ENCODE measurements around the gene PPP1R14C. TPM values are rescaled to one million over a fixed set of nuclear protein-coding genes. Genes with fewer than 3 reads are reported as not detected.

The PPP1R14C gene
- total and polyA plus RNA-seq, 2 experiments from 2014 or later, result 1.1 to 1.4 TPM

DNA sequence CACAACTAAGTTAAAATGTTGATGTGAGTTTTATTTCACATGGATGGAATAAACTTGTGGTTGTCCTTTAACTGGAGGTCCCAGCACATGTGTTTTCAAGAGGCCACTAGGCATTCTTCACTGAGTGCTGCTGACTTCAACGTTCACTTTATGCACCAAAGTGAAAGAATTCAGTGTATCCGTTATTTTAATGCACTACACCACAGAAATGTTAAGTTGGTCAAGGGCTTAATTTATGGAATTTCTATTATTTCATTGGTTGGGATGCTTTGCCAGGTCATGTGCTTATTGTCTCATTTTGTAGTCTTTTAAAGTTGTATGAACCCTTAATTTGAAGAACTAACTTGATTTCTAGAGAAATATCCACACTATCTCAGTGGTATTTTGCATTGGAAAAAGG lies 106.4 kb downstream of the PPP1R14C start:
- Mint-ChIP-seq H3K27me3 (ENCODE audit: insufficient read depth, low read depth, poor library complexity) (no peaks in the 10 kb centered on the region), H3K4me1 (peaks cover 11% of the 10 kb centered on the region; the same call in 2 of the 3 replicates), H3K9me3 (peaks cover 15% of the 10 kb centered on the region; the same call in 2 of the 3 replicates), H3K36me3 (ENCODE audit: low read depth) (peaks cover 7% of the 10 kb centered on the region; the same call in 1 of the 3 replicates), H3K27ac (no peak overlapping the region), H3K4me3 (no peak overlapping the region)
- Histone ChIP-seq H3K4me1 (ENCODE audit: insufficient read depth) (no peaks in the 10 kb centered on the region), H3K4me2 (no peak overlapping the region), H3K9me2 (ENCODE audit: insufficient read depth) (peaks cover 17% of the 10 kb centered on the region; the same call in 1 of the 2 replicates), H3K79me2 (replicated peaks; ENCODE audit: insufficient read depth) (no peaks in the 10 kb centered on the region), H3K27ac (ENCODE audit: low read depth) (no peak overlapping the region), H3K36me3 (ENCODE audit: insufficient read depth) (no peaks in the 10 kb centered on the region), H2AFZ (no peak overlapping the region), H3K4me3 (no peak overlapping the region), H3K27me3 (ENCODE audit: insufficient read depth) (no peaks in the 10 kb centered on the region), H4K20me1 (replicated peaks; ENCODE audit: insufficient read depth) (no peaks in the 10 kb centered on the region), H3F3A (replicated peaks; ENCODE audit: low read depth) (no peaks in the 10 kb centered on the region)
- TF ChIP-seq JUNB (IDR thresholded peaks at IDR 0.05; ENCODE audit: unreplicated experiment), result no peak
- no peak for TF ChIP-seq CREB1 (CRISPR knock-in tag; IDR thresholded peaks at IDR 0.05; ENCODE audit: low read depth)
- no peak for TF ChIP-seq CTCF (conservative IDR thresholded peaks at IDR 0.05; ENCODE audit: low read depth in 2 of 2)
- TF ChIP-seq EZH2phosphoT487 (IDR thresholded peaks at IDR 0.05; ENCODE audit: unreplicated experiment), result no peak
- no peak for TF ChIP-seq ZNF462 (CRISPR knock-in tag; IDR thresholded peaks at IDR 0.05)
- TF ChIP-seq, protein P1, sequence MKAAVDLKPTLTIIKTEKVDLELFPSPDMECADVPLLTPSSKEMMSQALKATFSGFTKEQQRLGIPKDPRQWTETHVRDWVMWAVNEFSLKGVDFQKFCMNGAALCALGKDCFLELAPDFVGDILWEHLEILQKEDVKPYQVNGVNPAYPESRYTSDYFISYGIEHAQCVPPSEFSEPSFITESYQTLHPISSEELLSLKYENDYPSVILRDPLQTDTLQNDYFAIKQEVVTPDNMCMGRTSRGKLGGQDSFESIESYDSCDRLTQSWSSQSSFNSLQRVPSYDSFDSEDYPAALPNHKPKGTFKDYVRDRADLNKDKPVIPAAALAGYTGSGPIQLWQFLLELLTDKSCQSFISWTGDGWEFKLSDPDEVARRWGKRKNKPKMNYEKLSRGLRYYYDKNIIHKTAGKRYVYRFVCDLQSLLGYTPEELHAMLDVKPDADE (IDR thresholded peaks at IDR 0.05), result no peak
- TF ChIP-seq, protein P2, sequence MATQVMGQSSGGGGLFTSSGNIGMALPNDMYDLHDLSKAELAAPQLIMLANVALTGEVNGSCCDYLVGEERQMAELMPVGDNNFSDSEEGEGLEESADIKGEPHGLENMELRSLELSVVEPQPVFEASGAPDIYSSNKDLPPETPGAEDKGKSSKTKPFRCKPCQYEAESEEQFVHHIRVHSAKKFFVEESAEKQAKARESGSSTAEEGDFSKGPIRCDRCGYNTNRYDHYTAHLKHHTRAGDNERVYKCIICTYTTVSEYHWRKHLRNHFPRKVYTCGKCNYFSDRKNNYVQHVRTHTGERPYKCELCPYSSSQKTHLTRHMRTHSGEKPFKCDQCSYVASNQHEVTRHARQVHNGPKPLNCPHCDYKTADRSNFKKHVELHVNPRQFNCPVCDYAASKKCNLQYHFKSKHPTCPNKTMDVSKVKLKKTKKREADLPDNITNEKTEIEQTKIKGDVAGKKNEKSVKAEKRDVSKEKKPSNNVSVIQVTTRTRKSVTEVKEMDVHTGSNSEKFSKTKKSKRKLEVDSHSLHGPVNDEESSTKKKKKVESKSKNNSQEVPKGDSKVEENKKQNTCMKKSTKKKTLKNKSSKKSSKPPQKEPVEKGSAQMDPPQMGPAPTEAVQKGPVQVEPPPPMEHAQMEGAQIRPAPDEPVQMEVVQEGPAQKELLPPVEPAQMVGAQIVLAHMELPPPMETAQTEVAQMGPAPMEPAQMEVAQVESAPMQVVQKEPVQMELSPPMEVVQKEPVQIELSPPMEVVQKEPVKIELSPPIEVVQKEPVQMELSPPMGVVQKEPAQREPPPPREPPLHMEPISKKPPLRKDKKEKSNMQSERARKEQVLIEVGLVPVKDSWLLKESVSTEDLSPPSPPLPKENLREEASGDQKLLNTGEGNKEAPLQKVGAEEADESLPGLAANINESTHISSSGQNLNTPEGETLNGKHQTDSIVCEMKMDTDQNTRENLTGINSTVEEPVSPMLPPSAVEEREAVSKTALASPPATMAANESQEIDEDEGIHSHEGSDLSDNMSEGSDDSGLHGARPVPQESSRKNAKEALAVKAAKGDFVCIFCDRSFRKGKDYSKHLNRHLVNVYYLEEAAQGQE (IDR thresholded peaks at IDR 0.05; ENCODE audit: unreplicated experiment), result no peak
- TF ChIP-seq POLR2AphosphoS5 (IDR thresholded peaks at IDR 0.05; ENCODE audit: low read depth), result no peak
- TF ChIP-seq EZH2 (IDR thresholded peaks at IDR 0.05; ENCODE audit: low read depth, unreplicated experiment), result no peak
- no peak for TF ChIP-seq NANOG (IDR thresholded peaks at IDR 0.05; ENCODE audit: borderline replicate concordance)
- TF ChIP-seq ZNF114 (CRISPR knock-in tag; IDR thresholded peaks at IDR 0.05), result no peak
- no peak for TF ChIP-seq STAT1 (IDR thresholded peaks at IDR 0.05; ENCODE audit: unreplicated experiment)
- ATAC-seq (no peak), DNase-seq (ENCODE audit: low spot score) (no peak)
